GM10847 (cell line): Measurements from ENCODE around the gene NTF4.
"Not testable (repeated sequence)": the region's sequence is repeated elsewhere in the genome, so short reads cannot be mapped to it uniquely, and the experiment has no call there.

ENCODE experiments used
- POLR2A ChIP-seq: IDR thresholded peaks from 2 replicates; pipeline ENCODE4 v1.6.1; 2011; ENCODE audit not compliant: insufficient read length; ENCODE audit errors: extremely low read depth

Gene NTF4

DNA sequence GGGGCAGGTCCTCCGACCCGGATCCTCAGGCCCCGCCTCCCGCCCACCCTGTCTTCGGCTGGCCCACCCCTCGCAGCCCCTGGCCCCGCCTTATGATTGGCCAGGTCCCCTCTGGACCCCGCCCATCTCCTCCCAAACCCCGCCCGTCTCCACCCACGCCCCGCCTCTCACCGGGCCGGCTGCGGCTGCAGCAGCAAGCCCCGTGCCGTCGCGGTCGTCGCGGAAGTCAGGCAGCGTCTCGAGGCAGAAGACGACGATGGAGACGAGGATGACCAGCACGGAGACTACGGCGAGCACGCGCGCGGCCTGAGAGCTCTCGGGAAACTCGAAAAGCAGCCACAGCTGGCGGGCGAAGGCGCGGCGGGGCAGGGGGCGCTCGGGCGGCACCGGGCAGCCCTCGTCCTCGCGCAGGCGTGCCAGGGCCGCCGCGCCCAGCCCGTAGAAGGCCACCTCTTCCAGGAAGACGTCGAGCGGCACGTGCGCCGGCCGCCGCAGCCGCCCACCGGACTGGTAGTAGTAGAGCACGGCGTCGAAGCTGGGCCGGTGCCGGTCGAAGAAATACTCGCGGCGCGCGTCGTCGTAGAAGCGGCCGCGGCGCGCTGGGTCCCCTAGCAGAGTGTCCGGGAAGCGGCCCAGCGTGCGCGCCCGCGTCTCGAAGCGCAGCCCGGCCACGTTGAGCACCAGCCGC lies 7.4 kb upstream of the NTF4 start:
- TF ChIP-seq POLR2A: no peak

DNA sequence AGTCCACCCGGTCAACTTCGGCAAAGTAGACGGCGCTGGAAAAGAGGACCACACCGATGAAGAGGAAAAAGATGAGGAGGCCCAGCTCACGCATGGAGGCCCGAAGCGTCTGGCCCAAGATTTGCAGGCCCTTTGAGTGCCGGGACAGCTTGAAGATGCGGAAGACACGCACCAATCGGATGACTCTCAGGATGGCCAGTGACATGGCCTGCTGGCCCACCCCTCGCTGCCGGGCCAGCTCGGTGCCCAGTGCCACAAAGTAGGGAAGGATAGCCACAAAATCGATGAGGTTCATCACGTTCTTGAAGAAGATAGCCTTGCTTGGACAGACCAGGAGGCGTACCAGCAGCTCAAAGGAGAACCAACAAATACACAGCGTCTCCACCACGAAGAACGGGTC lies 5.8 kb upstream of the NTF4 start:
- no peak for TF ChIP-seq POLR2A

DNA sequence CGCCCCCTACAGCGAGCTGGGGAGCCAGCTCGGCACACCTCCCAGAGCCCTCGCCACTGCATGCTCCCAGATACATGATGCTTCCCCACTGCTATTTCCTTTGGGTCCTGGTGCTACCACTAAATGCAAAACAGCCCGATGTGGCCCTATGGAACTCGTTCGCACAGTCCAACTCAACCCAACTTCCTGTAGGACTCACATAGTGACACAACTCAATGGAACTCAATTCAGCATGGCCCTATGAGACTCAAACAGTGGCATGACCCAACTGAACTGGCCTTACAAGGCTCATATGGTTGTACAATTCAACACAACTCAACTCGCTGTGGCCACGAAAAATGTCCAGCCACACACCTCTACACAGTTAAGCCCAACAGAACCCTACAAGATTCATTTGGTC lies 4.4 kb upstream of the NTF4 start:
- TF ChIP-seq POLR2A: no peak

DNA sequence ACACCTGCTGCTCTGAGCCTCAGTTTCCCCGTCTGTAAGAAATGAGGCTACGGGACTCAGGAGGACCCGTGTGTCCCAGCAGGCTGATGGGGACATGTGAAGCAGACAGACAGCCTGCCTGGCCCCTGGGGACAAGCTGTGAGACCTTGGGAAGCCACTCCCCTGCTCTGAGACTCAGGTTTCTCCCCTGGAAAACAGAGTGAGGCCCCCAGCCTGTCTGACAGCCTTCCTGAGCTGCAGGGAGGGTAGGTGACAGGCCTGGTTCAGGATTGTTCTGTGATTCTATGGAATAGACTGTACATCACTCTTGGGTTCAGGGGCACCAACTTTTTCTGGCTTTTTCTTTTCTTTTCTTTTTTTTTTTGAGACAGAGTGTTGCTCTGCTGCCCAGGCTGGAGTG lies 2.9 kb upstream of the NTF4 start:
- no peak for TF ChIP-seq POLR2A

DNA sequence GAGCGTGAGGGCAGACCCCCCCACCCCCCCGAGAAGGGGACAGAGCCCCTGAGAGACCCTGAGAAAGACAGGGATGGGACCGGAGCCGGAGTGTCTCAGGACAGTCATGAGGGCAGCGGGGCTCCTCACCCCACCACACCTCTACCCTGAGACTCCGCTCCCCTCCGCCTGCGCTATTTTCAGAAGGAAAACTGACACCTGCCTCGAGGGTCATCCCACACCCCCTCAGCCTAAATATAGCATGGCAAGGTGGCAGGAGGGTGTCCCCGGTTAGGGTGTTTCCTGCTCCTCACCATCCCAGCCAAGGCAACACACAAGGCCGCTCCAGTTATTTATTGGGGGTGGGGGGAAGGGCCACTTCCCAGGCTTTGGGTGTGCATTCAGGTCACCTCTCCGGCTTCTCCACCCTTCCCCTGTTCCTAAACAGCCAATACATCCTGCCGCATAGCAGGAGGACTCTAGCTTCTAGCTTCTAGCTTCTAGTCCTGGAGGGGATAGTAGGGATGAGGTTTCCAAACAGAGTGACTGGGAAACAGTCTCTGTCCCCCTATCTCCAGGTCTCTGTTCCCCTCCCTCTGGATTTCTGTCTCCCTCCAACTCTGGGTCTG lies 1.4 kb upstream of the NTF4 start:
- no peak for TF ChIP-seq POLR2A

DNA sequence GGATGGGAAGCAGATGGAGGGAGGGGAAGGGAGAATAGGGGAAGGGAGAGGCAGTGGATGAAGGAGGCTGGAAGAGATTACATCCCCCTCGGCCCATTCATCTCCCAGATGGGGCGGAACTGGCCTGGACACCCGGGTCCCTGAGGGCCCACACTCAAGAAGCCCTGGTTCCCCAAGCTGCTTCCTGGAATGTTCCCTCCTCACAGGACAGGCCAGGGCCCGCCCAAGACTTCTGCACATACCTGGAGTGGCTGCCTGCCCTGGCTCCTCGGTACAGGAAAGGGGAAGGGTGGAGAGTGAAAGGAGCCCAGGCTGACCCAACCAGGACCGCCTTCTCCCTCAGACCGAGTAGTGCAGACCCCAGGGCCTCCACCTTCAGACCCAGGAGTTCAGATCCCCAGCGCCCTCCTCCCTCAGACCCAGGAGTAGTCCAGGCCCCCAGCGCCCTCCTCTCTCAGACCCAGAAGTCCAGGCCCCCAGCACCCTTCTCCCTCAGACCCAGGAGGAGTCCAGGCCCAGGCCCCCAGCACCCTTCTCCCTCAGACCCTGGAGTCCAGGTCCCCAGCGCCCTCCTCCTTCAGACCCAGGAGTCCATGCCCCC lies 489 bp downstream of the NTF4 start:
- no peak for TF ChIP-seq POLR2A

DNA sequence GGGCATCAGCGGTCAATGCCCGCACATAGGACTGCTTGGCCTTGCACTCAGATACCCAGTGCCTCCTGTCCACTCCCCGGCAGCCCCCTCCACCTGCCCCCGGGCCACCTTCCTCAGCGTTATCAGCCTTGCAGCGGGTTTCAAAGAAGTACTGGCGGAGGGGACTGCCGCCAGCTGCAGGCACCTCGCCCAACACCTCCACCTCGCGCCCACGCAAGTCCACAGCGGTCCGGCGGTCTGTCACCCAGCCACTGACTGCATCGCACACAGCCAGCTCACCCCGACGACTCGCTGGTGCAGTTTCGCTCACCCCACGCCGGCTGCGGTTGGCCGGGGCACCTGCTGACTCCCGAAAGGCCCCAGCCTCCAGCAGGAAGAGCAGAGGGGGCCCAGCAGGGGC lies 3.2 kb downstream of the NTF4 start:
- TF ChIP-seq POLR2A: no peak

DNA sequence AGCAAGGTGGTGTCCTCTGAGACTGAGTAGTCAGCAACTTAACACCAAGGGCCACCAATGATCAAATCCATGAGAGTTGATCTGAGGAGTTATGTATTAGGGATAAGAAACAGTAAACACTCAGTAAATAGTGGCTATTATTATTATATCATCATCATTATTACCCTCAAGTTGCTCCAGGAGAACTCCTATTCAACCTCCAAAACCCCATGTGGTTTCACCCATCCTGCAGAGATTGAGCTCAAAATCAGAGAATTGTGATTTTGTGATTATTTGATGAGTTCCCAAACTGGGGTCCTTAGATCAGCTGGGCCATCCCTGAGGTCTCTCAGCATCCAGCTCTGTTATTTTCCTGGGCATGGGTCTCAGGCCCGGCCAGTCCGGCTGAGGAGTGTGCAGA lies 3.6 kb downstream of the NTF4 start:
- no peak for TF ChIP-seq POLR2A

DNA sequence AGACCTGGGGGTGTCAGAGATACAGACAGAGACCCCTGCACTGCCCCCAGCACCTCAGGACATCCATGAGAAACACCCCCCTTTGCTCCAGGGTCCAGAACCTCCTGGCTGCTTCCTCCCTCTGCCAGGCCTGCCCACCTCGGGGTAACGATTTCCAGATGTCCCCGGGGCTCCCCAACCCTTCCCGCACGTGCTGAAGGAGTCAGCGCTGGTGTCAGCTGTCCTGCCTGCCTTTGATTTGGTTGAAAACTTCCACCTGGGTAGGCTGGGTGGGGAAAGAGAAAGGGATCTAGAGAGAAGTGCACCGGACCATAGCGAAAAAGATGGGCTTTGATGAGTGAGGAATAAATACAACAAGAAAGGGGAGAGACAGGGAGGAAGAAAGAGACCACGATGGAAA lies 5.6 kb downstream of the NTF4 start:
- no peak for TF ChIP-seq POLR2A

DNA sequence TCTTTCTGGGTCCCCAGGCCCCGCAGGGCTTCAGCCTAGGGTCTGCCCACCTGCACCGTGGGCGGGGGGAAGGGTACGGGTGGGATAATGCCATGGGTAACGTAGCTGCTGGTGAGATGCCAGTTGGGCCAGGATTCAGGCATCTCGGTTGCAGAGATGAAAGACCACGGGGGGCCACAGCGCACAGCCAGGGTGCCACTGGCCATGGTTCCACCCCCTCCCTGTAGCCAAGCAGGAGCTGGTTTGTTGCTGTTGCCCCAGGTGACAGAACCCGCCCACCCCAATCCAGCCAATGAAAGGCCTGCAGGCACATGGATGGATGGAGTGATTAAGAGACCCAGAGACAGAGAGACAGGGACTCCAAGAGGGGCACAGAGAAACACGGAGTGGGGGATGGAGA lies 6.1 kb downstream of the NTF4 start:
- TF ChIP-seq POLR2A: no peak

DNA sequence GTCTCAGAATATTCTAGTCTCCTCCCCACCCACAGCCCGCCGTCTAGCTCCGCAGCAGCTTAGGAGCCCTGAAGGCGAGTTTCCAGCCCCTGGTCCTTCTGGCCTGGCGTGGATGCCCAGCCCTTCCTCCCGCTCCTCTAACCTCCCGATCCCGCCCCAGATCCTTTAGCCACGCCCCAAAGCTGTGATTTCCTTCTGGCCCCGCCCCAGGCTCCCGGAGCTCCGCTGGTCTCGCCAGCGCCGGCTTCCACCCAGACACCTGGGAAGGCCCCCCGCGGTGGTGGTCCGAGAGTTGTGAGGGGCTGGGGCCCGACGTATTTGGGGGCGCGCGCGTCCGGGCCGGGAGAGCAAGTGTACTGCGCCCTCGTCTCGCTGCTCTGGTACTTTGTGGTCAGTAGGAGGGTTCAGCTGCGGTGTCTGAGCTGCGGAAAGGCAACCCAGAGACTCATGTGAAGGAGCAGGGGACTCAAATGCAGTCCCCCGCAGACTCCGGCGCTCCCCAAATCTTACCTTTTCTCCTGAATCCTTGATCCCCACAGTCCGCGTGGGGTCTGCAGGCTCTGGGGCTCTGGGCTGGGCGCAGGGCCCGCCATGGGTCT lies 6.9 kb downstream of the NTF4 start, which contains the start of gene CGB7:
Gene CGB7, minus strand, starts transcription at position 114 of the 599 bp plus-strand sequence. CDS start 2,374 bp downstream, outside the sequence.
- TF ChIP-seq POLR2A: no peak

DNA sequence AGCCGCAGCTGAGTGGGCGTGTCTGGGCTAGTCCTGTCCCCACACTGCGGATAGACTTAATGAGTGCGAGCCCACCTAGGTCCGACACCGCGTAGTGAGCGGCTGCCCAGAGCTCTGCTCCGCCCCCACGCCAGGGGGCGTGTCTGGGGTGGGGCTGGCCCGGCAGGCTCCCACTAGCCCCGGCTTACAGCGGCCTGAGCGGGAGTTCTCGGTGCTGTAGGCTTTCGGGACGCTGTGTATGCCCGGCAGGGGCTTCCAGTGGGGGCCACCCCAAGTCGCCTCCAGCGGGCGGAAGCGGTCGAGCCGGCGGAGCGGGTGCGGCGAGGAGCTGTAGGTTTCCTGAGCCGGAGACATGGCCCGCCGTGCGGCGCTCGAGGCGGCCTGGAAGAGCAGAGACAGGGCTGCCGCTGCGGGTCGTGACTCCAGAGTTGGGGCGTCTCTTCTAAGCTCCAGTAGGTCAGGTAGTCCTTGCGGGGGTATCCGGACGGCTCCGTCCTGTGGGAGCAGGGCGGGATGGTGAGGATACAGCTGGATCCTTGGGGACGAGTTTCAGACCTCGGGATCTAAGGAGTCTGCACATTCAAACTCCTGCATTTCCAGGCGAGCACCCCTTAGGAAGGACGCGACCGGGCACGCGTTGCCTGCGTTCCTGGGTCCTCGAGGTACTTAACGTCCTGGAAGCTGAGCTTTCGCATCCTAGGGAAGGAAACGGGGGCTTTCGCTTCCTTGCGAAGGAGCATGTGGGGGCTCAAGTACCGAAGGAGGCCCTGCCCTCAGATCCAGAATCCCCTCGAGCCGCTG lies 8.3 kb downstream of the NTF4 start:
- no peak for TF ChIP-seq POLR2A

DNA sequence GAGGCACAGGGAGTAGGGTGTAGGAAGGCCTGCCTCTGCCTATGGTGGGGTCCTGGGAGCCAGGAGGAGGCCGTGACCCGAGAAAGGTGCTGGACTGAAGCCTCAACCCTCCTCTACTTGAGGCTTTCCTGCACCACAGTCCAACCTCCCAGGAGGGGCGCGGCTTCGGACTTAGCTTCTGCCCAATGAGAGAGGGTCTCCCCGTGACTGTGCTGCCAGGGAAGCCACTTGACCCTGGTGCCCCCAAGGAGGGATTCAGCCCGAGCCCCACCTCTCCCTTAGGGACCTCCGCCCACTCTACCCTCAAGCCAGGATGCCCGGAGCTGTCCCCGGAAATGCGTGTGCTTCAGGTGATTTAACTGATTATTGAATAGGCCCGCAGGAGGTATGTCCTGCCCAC lies 15.6 kb downstream of the NTF4 start, which contains the start of gene CGB8:
Gene CGB8, minus strand, starts transcription at position 101 of the 400 bp plus-strand sequence. CDS start 372 bp downstream, outside the sequence.
- not testable (repeated sequence) for TF ChIP-seq POLR2A

DNA sequence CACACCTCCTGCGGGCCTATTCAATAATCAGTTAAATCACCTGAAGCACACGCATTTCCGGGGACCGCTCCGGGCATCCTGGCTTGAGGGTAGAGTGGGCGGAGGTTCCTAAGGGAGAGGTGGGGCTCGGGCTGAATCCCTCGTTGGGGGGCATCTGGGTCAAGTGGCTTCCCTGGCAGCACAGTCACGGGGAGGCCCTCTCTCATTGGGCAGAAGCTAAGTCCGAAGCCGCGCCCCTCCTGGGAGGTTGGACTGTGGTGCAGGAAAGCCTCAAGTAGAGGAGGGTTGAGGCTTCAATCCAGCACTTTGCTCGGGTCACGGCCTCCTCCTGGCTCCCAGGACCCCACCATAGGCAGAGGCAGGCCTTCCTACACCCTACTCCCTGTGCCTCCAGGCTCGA lies 21.1 kb downstream of the NTF4 start, which contains the start of gene CGB5:
Gene CGB5, plus strand, starts transcription at position 301 of the 400 bp plus-strand sequence. CDS start 362 bp downstream, outside the sequence.
- not testable (repeated sequence) for TF ChIP-seq POLR2A

DNA sequence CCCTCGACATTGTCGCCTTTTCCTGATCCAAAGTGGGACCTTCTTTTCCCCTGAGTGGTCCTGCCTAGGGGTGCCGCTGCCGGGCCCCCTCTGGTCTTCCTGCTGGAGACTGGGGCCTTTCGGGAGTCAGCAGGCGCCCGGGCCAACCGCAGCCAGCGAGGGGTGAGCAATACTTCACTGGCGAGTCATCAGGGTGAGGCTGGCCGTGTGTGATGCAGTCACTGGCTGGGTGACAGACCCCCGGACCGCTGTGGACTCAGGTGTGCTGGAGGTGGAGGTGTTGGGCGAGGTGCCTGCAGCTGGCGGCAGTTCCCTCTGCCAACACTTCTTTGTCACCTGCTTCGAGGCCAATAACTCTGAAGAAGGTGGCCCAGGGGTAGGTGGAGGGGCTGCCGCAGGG lies 22.4 kb downstream of the NTF4 start:
- TF ChIP-seq POLR2A: no peak

DNA sequence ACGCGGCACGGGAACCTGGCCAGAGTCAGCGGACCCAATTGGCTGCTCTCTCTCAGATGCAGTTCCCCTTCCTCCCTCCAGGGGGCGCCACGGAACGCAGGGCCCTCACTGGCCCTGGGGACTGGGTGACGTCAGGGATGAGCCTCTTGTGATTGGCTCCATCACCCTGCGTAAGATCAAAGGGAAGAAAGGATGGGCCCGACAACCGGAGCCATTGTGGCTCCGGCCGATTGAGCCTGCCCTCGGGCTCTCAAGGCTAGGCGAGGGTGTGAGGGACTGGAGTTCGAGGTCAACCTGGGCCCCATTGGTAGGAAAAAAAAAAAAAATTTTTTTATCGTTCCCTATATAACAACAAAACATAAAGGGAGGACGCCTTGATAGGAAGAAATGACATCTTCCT lies 27.8 kb downstream of the NTF4 start, which contains the start of gene CGB1:
Gene CGB1, minus strand, starts transcription at position 81 of the 400 bp plus-strand sequence. CDS start 184 bp downstream, outside the sequence.
- TF ChIP-seq POLR2A: not testable (repeated sequence)
